ENCODE measurements around the gene TPX2. TPM values are rescaled to one million over a fixed set of nuclear protein-coding genes. Genes with fewer than 3 reads are reported as not detected.

The TPX2 gene
- total RNA-seq, 1 donor from 2014 or later = 126 TPM

DNA sequence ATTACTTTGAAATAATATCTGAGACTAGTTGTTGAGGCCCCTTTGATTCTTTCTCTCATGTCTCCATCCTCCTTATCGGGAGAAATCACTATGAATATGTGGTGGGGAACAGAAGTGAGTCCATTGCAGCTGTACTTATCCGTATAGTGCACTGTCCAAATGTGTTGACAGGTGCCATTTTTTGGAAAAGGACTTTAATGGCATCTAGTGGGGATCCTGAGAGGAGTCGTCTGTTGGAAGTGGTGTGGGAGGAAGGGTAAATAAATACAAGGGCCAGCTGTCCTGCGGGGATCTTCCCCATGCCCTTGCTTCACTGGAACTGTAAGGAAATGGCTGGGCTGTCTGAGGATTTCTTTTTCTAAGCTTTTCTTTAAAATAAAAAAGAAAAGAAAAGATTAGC lies 19.4 kb downstream of the TPX2 start:
- TF ChIP-seq, protein P1, sequence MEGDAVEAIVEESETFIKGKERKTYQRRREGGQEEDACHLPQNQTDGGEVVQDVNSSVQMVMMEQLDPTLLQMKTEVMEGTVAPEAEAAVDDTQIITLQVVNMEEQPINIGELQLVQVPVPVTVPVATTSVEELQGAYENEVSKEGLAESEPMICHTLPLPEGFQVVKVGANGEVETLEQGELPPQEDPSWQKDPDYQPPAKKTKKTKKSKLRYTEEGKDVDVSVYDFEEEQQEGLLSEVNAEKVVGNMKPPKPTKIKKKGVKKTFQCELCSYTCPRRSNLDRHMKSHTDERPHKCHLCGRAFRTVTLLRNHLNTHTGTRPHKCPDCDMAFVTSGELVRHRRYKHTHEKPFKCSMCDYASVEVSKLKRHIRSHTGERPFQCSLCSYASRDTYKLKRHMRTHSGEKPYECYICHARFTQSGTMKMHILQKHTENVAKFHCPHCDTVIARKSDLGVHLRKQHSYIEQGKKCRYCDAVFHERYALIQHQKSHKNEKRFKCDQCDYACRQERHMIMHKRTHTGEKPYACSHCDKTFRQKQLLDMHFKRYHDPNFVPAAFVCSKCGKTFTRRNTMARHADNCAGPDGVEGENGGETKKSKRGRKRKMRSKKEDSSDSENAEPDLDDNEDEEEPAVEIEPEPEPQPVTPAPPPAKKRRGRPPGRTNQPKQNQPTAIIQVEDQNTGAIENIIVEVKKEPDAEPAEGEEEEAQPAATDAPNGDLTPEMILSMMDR (conservative IDR thresholded peaks at IDR 0.05; ENCODE audit: low read depth, low read length) = no peak
- no peak overlapping the region for H3K4me3 ChIP-seq (ENCODE audit: low read depth, low read length)
- no peak for DNase-seq (ENCODE audit: low read depth)

DNA sequence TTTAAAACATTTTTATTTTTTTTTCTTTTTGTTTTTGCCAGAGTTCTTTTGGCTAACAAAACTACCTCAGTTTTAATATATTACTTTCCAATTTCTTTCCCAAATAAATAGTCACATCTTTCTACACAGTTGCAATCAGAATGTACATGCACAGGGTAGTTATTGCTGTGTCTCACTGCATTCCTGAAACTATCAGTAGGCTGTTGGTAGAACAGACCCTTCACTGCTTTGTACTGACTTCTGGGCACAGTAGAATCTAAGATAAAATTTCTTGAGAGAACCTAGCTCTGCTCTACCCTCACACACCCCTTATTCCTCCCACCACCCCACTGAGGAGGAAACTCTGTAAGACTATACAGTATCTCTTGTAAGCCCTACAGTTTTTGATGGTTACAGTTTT lies 19.9 kb downstream of the TPX2 start:
- TF ChIP-seq, protein P1 (conservative IDR thresholded peaks at IDR 0.05; ENCODE audit: low read depth, low read length) = no peak
- H3K4me3 ChIP-seq (ENCODE audit: low read depth, low read length) = no peak overlapping the region
- no peak for DNase-seq (ENCODE audit: low read depth)

DNA sequence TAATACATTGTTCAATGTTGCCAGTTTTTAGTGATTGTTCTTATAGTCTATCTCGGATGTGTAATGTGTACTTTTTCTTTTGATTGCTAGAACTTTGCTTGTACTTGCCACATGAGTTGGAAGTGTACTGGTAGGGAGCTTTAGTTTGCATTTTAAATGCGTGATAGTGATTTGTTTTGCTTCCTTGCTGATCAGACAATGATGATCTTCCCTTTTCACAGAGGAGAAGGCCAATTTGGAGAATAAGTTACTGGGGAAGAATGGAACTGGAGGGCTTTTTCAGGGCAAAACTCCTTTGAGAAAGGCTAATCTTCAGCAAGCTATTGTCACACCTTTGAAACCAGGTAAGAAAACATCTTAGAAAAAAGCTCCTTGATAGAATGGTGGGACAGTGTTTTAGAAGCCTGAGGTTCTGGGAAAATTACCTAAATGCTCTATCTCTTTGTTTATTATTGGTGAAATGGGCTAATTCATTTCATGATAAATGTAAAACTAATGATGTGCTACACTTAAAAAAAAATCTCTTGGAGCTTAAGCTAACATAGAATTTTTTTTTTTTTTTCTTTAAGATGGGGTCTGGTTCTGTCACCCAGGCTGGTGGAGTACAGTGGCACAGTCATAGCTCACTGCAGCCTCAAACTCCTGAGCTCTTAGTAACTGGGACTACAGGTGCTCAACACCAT lies 20.9 kb downstream of the TPX2 start:
- no peak overlapping the region for H3K4me3 ChIP-seq (ENCODE audit: low read depth, low read length)
- no peak for DNase-seq (ENCODE audit: low read depth)
- TF ChIP-seq, protein P1 (conservative IDR thresholded peaks at IDR 0.05; ENCODE audit: low read depth, low read length) = no peak

DNA sequence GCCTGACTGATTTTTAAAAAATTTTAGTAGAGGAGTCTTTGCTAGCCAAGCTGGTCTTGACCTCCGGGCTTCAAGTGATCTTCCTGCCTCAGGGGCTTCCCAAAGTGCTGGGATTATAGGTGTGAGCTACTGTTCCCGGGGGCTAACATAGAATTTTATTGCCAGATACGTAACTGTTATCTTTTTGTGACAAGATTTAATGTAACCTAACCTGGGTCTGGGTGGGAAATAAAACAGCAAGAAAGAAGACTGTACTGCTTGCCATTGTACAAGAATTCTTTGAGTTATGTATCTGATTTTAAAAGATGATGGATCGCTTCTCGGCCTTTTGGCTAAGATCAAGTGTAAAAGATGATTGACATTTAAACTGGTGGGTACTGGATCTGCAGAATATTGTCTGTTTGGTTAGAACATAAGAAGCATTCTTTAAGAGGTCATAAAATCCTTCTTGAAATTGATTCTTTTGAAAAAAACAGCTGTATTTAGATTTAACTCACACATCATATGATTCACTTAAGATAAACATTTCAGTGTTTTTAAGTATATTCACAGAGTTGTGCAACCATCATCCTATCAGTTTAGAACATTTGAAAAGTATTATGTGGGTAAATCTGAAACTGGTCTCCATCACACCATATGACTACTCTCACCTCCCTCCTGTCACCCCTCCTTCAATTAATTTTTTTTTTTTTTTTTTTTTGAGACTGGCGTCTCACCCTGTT lies 21.6 kb downstream of the TPX2 start:
- TF ChIP-seq, protein P1 (conservative IDR thresholded peaks at IDR 0.05; ENCODE audit: low read depth, low read length) = no peak
- no peak for DNase-seq (ENCODE audit: low read depth)

DNA sequence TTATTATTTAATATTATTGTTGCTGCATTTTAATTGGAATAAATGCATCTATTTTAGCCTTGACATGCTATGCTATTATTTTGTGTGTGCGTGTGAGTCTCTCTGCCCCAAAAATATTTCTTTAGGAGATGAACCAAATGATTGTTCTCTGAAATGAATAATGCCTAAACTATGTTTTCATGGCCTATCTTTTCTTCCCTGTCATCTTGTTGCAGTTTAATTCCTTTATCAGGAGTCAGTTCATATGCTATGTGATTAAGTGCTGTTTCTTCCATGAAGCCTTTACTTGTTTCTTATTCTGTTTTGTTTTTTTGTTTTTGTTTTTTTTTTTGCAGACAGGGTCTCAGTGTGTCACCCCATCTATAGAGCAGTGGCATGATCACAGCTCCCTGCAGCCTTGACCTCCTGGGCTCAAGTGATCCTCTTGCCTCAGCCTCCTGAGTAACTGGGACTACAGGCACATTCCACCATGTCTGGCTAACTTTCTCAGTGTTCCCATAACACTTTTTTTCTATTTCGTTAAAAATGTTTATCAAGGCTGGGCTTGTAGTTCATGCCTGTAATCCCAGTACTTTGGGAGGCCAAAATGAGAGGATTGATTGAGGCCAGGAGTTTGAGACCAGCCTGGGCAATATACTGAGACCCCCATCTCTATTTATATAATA lies 25.7 kb downstream of the TPX2 start:
- H3K4me3 ChIP-seq (ENCODE audit: low read depth, low read length) = no peak overlapping the region
- no peak for DNase-seq (ENCODE audit: low read depth)
- TF ChIP-seq, protein P1 (conservative IDR thresholded peaks at IDR 0.05; ENCODE audit: low read depth, low read length) = no peak

More for the DNA sequence above, 21.6 kb downstream of the TPX2 start:
- no peak overlapping the region for H3K4me3 ChIP-seq (ENCODE audit: low read depth, low read length)

DNA sequence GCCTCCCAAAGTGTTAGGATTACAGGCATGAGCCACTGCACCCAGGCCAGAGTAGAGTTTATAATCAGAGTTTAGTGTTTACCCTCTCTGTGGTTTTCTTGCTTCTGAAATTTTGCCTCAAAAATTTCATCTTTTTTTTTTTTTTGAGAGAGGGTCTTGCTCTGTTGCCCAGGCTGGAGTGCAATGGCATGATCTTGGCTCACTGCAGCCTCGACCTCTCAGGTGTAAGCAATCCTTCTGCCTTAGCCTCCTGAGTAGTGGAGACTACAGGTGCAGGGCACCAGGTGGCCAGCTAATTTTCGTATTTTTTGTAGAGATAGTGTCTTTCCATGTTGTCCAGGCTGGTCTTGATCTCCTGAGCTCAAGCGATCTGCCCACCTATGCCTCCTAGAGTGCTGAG lies 28.7 kb downstream of the TPX2 start:
- TF ChIP-seq, protein P1 (conservative IDR thresholded peaks at IDR 0.05; ENCODE audit: low read depth, low read length) = no peak

More for the DNA sequence above, 28.7 kb downstream of the TPX2 start:
- no peak for DNase-seq (ENCODE audit: low read depth)
- H3K4me3 ChIP-seq (ENCODE audit: low read depth, low read length) = no peak overlapping the region
